ENCODE results near the gene NXPH4.

Gene NXPH4

DNA sequence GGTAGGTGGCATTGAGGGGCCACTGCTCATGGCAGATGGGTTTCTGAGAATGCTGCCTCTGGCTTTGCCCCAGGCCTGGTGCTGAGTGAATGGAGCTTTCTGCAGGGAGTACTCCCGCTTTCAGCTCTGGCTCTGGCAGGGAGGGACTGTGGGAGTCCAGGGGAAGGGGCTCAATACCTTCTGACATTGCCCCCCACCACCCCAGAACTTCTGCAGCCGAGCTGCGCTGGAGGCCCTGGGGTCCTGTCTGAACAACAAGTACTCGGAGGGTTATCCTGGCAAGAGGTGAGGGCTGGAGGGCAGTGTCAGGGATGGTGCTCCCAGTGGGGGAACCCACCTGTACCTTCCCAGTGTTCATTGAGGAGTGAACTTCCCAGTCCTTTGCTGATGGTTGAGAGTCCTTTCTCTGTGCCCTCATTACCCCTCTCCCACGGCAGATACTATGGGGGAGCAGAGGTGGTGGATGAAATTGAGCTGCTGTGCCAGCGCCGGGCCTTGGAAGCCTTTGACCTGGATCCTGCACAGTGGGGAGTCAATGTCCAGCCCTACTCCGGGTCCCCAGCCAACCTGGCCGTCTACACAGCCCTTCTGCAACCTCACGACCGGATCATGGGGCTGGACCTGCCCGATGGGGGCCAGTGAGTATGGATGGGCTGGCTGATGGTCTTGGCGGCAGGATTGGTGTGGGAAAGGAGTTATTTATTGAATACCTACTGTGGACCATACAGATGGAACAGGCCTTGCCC, 14.9 kb downstream of the NXPH4 start:
- DNase-seq (ENCODE audit: low read depth in 2 of 2) = no peak

DNA sequence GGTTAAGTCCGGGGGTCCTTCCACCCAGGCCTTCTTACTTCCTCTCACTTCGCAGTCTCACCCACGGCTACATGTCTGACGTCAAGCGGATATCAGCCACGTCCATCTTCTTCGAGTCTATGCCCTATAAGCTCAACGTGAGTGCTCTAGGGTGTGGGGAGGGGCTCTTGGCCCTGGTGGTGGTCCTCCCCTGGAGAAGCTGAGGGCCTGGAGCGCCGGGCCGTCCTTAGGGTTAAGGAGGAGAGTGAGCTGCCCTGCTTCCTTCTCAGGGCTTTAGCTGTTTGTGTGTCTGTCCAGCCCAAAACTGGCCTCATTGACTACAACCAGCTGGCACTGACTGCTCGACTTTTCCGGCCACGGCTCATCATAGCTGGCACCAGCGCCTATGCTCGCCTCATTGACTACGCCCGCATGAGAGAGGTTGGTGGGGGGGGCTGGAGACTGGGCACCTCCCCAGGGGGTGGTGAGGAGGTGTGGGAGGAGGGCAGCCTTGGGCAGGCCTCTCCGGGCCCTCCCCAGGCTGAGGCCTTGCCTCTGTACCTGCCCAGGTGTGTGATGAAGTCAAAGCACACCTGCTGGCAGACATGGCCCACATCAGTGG, 15.7 kb downstream of the NXPH4 start:
- DNase-seq (ENCODE audit: low read depth in 2 of 2) = no peak

DNA sequence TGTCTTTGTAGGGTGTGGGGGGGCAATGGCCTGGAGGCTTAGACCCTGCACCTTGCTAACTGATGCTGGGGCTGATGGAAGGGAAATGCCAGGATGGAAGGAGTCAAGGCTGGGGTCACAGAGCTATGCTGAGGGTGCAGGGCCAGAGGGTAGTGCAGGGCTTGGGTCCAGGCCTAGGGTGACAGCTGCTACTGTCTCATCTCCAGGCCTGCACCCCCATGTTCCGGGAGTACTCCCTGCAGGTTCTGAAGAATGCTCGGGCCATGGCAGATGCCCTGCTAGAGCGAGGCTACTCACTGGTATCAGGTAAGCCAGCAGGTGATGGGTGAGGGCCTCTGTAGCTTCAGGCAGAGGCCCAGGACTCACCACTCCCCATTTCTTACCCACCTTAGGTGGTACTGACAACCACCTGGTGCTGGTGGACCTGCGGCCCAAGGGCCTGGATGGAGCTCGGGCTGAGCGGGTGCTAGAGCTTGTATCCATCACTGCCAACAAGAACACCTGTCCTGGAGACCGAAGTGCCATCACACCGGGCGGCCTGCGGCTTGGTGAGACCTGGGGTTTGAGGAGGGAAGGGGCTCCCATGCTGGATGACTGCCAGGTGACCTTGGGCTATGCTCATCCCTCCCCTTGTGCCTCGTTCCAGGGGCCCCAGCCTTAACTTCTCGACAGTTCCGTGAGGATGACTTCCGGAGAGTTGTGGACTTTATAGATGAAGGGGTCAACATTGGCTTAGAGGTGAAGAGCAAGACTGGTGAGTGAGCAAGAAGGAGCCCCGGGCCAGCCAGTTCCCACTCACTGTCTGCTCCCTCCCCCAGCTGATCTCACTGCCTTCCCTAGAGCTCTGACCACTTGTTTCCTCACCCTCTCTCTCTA, 17.0 kb downstream of the NXPH4 start:
- DNase-seq (ENCODE audit: low read depth in 2 of 2) = no peak

DNA sequence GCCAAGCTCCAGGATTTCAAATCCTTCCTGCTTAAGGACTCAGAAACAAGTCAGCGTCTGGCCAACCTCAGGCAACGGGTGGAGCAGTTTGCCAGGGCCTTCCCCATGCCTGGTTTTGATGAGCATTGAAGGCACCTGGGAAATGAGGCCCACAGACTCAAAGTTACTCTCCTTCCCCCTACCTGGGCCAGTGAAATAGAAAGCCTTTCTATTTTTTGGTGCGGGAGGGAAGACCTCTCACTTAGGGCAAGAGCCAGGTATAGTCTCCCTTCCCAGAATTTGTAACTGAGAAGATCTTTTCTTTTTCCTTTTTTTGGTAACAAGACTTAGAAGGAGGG, 17.6 kb downstream of the NXPH4 start:
- no peak for DNase-seq (ENCODE audit: low read depth in 2 of 2)

DNA sequence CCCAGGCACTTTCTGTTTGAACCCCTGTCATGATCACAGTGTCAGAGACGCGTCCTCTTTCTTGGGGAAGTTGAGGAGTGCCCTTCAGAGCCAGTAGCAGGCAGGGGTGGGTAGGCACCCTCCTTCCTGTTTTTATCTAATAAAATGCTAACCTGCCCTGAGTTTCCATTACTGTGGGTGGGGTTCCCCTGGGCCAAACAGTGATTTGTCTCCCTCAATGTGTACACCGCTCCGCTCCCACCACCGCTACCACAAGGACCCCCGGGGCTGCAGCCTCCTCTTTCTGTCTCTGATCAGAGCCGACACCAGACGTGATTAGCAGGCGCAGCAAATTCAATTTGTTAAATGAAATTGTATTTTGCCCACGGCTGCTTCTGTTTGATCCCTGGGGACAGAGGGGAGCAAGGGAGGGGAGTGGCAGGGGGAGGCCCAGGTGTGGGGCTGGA, 18.0 kb downstream of the NXPH4 start:
- DNase-seq (ENCODE audit: low read depth in 2 of 2) = no peak

DNA sequence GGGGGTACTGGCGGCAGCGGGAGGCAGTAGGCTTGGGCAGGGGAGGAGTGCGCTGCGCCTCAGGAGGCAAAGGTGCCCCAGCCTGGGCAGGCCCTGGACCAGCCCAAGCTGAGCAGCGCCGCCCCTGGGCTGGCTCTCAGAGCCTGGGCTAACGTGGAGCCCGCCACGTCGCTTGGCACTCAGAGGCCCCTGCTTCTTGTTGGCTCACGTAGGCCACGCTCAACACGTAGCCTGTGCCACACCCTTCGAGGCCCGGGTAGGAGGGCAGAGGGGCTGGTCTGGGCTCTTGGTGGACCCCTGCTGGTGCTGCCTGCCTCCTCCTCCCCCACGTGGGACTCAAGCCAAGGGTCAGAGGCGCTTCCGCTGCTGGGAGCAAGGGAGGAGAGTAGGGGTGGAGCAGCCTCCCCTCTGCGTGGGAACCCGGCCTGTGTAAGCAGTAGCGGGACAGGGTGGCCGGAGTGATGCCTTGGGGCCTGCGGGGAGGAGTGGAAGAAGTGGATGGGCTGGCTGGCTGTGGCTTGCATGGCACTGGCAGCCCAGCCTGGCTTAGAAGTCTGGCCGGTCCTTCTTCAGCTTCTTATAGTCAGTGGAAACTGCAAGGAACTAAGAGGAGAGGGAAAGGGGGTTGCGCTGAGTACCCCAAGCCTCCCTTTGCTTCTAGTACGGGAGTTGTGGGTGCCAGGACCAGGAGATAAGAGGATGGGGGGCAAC, 18.6 kb downstream of the NXPH4 start:
- no peak for DNase-seq (ENCODE audit: low read depth in 2 of 2)

DNA sequence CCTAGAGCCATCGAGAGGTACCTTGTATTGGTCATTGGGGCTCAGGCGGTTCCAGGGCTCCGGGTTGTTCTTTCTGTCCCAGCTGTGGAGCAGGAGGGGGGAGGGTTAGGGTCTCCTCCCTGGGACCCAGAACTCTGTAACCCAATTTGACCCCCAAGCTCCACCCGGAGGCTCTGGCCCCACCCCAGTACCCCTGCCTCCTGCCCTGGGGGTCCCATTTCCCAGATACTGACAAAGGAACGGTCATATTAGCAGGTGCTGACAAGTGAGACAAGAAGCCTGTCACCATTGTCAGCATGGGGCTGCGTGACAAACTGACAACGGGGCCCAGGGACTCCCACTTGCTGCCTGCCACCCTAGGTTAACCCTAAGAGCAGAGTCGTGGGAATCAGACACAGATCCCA, 19.1 kb downstream of the NXPH4 start:
- no peak for DNase-seq (ENCODE audit: low read depth in 2 of 2)

DNA sequence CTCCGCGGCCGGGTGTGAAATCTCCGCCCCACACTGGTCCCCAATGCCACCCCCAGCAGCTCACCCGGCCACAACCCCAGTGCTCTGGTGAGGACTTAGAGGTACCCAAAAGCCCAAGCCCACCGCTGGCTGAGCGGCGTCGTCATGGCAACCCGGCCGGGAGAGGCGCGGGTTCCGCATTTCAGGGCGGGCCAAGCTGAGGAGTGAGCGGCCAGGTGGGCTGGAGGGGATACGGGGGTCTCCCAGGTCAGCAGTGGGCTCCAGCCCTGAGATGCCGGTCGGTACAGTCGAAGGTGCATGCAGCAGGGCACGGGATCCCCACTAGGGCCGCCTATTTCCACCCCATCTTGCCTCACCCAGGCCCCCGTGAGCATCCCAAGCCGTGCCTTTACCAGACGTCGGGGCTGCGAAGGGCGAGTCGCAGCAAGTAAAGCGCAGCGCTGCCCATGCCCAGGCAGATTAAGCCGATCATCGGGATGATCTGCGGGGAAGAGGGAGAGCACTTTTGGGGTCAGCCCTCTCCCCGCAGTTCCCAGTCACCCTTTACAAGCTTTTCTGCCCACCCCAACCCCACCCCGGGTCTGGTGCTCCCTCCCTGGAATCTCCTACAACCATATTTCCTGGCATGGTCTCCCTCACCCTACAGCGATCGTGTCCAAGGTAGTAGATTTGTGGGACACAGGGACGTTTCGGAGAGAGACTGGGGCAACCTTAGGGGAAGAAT, 19.8 kb downstream of the NXPH4 start:
- DNase-seq (ENCODE audit: low read depth in 2 of 2) = no peak

DNA sequence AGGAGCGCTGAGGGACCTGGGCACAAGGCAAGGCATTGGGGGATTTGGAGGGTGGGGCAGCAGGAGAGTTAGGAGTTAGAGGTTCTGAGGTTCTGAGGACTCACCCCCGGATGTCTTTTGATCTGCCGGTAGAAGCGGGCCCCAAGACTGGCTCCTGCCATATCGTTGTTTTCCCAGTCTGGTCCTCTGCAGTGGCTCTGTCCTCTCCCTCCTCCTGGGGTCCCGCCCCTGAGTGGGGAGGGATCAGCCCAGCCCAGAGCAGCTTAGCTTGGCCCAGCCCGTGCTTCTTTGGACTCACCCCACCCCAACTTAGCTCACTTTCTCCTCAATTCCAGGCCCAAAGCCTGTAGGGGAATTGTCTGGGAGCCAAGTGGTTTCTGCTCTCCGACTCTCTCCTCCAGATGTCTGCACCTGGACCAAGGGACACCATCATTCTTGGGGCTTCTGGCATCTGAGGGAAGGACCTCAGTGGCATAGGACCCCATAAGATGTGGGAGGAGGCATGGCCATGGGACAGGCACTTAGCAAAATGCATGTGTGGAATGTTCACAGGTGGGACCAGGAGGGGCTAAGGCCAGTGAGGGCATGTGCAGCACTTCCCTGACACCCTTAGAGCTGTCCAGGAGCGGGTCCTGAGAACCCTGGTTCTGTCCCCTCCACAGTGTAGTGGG, 20.5 kb downstream of the NXPH4 start:
- no peak for DNase-seq (ENCODE audit: low read depth in 2 of 2)

DNA sequence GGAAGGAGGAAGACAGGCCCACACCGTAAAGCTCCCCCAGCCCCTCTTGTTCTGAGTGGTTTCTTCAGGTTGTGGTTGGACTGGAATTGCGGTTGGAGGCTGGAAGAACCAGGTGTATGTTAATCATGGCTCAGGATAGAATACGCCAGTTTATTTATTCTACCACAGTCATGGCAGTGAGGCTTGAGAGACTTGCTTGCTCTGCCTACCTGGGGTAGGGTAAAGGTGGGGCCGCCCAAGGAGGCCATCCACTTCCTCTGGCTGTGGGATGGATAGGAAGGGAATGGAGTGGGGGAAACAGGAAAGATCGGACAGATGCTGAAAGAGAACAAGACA, 21.0 kb downstream of the NXPH4 start:
- no peak for DNase-seq (ENCODE audit: low read depth in 2 of 2)

DNA sequence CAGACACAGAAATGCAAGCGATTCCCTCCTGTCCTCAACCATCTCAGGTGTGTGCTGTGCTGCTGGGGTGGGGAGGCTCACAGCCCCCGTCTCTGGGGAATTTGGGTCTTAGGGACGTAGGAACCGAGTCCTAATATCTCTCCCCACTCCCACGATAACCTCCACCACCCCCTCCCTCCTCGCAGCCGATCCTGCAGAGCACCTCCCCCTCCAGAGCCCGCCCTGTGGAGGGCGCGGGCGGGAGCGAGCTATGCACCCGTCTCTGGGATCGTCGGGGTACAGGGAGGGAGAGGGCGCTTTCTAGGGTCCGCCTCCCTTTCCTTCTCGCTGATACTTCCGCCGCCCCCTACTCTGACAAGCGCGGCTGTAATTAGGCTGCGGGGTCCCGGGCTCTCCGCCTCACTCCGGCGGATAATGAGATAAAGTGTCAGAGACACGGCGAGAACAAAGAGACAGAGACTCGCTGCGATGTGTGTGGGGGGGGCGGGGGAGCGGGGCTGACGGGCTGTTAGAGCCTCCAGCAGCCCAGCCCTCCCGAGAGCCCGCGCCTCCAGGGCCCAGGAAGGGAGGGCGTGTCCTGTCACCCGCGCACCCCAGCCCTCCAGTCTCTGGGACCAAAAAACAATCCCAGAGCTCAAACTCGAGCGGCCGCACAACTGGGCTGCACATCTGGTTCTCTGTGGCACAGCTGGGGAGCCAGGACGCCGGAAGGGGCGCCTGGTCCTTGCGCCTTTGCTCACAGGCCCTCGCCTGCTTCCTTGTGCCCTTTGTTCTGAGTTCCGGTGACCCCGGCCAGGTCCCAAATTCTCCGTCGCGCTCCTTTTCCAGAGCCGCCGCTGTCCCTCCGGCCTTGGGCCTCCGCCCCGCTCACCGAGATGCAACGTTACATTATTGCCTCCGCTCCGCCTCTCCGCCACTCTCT, 21.6 kb downstream of the NXPH4 start:
- no peak for DNase-seq (ENCODE audit: low read depth in 2 of 2)

DNA sequence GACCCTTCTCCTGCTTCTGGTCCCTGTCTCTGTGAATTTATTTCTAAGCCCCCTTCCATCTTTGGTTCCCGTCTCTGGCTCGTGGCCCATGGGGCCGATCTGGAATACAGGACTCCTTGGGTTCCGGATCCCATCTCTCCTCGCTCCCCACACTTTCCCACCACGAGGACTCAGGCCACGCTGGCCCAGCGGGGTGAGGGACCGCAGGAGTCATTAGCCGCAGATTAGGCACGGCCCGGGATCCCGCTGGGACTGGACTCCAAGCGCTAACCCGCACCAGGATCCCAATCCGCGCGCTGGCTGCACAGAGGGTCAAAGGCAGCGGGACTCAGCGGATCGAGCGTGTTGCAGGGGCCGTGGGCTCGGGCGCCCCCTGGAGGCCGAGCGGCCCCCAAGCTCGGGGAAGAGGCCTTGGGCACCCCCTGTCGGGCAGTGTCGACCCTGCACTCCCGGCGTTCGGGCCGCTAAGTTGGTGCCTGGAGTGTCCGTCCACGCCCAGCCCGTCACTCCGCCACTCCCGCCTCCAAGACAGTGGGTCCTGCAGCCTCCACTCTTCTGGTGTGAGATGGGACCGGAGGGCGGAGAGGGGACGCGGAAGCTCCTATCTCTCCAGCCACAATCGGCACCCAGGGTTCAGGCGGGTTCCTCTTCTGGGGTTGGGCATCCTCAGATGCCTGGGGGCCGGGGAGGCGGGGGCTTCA, 22.4 kb downstream of the NXPH4 start:
- peak; percentile 84 to 86 for DNase-seq (ENCODE audit: low read depth in 2 of 2)

DNA sequence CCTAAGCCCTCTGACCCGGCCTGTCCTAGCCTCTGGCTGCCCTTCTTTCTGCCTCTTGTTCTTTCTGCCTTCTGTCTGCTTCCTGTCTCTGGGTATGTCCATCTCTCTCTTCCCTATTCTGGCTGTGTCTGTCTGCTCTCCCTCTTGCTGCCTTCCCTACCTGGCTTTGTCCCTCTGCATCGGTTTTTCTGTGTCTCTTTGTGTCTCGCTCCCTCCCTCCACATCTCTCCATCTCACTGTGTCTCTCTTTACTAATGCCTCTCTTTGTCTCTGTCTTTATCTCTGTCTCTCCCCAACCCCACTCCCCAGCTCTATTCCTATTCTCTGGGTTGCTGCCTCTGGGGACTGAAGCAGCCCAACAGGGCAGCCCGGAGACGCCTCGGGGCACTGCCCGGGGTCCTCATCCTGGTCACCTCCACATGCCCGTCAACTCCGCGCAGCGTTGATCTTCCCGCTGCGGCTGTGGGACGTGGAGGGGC, 23.0 kb downstream of the NXPH4 start:
- DNase-seq (ENCODE audit: low read depth in 2 of 2) = no peak

DNA sequence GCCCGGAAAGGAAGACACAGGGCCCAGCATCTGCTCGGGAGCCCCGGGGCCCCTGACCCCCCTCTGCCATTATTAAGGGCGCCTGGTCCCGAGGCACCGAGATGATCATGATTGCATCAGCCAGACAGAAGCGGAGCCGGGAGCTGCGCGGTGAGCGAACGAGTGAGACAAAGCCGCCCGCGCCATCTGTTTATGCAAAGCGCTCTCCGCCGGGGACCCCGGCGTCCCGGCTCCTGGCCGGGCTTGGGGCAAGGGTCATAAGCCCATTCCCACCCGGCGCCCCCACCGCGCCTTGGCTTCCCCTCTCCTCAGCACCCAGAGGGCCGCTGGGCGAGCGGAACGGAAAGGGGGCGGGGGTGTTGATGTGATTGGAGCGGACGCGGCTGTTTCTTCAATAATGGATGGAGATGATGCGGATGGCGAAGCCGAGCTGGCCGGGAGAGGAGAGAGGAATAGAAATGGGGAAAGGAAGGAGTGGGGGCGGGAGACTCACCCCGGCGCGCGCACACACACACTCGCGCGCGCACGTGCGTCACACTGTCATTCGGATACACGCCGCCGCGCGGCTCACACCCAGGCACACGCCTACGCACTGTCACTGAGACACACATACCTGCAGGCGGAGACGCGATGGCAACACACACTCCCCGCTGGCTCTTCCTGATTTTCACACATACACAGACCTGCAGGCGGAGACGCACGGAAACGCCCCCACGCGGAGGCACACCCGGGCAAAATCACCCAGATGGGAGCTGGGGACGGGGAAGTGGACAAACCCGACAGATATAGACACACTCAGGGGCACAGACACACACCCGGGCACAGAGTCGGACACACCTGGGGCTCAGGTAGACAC, 23.7 kb downstream of the NXPH4 start:
- peak in 1 of 2 donors; percentile 67 for DNase-seq (ENCODE audit: low read depth in 2 of 2)

DNA sequence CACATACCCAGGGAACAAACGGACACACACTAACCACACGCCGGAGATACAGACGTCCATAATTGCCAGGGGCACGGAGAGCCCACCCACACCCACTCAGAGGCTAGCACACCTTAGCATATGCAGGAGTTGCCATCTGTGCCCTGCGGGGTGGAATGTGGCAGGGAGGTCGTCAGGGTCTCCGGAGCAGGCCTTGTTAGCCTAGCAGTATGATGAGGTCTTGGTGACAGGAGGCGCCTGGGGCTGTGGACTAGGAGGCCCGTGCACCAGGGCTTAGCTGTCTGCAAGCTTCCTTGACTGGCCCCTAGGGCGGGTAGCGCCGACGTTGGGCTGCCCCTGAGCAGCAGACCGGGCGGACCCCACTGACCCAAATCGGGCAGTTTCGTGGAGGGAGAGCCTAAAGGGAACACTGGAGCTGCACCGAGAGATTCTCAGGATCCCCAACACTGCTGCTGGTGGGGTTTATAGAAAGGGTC, 24.4 kb downstream of the NXPH4 start:
- DNase-seq (ENCODE audit: low read depth in 2 of 2) = no peak

DNA sequence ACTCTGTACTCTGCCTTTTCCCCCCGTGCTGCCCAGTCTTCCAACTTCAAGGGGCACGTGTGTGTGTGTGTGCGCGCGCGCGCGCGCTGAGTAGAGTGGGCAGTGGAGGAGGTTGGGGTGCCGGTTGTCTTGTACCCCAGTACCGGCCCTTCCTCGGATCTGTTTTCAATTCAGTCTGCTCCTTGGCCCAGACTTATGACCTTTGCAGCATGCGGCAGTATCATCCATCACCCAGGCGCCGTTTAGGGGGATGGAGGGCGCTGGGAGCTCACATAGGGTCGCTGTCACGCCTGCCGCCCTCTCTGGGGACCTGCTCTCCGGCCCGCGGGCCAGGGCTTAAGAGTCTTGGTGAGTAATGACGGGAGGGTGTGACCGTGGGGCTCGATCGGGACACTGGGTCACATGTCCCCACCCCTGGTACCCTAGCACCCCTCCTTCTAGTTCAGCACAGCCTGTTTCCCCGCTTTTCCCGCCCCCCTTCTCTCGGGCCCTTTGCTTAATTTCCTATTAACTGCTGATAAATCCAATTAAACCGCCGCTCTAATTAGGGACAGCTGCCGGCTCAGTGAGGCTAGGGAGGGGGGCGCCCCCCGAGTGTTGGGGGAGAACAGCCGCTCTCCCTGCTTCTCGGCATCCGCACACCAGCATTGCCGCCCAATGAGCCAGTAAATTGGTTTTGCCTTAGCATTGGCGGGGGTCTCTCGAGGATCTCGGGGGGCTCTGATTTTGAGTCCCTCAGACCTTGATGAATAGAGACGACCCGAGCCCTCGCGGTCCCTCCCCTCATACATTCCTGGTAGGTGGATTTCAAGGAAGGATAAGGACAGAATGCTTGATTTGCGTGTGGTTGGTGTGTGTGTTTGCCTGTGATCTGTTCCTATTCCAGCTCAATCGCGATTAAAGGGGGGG, 25.1 kb downstream of the NXPH4 start:
- DNase-seq (ENCODE audit: low read depth in 2 of 2) = no peak

DNA sequence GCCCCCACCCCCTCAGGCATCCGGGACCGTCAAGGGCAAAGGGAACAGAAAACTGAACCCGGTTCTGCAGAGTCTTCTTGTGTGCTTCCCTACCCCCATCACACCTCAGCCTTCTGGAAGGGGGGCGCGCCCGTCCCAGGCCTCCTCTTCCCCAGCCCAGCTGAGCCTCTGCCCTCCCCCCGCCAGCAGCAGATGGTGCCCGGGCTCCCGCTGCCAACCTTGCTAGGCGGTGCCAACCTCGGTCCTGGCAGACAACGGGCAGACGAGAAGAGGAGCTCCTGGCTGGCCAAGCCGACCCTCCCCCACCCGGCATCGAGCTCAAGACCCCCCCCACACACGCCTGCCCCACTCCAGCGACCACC, 25.7 kb downstream of the NXPH4 start:
- no peak for DNase-seq (ENCODE audit: low read depth in 2 of 2)
